GM18873 (cell line): ENCODE measurements around the gene GPC6.
"Not testable (repeated sequence)": the region's sequence is repeated elsewhere in the genome, so short reads cannot be mapped to it uniquely, and the experiment has no call there.

Source experiments
- ATAC-seq: cut with Tn5 transposase; IDR thresholded peaks from one replicate; pipeline ENCODE4 v1.9.1; 2021; ENCODE audit warnings: mild to moderate bottlenecking, moderate library complexity, moderate number of reproducible peaks; ENCODE audit not compliant: unreplicated experiment, low FRiP score

The GPC6 gene

GRCh38 chr13:94342436-94343242 lies 1116.0 kb downstream of the GPC6 start:
- ATAC-seq: no peak

DNA sequence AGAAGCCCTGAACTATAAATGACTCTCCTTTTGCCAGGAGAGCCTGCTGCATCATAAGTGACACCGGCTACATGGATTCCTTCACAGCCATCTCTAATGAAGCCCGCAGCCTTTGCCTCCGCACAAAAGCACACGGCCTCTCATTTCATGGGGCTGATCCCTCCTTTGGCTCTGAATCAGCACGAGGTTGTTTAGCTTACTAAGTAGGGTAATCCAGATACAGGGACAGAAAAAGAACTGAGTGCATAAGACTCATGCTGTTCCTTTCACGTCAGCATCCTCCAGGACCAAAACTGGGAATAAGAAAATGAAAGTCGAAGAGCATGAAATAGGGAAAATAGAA lies 1116.6 kb downstream of the GPC6 start:
- no peak for ATAC-seq

DNA sequence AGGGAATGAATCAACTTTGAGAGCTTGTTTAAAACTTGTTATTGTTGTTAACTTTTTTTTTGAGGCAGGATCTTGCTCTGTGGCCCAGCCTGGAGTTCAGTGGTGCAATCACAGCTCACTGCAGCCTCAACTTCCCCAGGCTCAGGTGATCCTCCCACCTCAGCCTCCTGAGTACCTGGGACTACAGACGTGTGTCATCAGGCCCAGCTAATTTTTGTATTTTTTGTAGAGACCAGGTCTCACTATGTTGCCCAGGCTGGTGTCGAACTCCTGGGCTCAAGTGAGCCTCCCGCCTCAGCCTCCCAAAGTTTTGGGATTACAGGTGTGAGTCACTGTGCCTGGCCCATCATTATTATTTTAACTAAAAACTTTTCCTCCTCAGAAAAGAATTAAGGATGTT lies 1117.1 kb downstream of the GPC6 start:
- not testable (repeated sequence) for ATAC-seq

GRCh38 chr13:94344126-94344818 lies 1117.7 kb downstream of the GPC6 start:
- ATAC-seq: no peak

GRCh38 chr13:94345374-94346195 lies 1119.0 kb downstream of the GPC6 start:
- ATAC-seq: no peak

- no peak for ATAC-seq
Observed at GRCh38 chr13:94346261-94347019, 1119.8 kb downstream of the GPC6 start.

- ATAC-seq: no peak
Observed at GRCh38 chr13:94351292-94351990, 1124.8 kb downstream of the GPC6 start.

DNA sequence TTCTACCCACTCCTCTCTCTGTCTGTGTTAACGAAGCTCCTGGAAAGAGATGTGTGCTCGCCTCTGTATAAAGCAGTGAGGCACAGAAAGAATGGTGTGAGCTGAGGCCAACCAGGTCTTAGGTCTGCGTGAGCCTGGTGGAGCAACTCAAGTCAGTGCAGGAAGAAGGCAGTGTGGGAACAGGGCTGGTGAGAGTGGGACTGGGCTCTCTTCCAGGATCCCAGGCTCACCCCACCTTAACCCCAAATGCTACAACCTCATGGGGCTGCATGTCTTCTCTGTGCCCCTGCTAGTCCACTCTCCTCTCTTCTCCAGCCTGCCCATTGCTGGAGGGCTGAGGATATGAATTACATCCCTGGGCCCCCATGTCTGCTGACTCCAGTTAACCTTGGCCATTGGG lies 1125.5 kb downstream of the GPC6 start:
- ATAC-seq: no peak

DNA sequence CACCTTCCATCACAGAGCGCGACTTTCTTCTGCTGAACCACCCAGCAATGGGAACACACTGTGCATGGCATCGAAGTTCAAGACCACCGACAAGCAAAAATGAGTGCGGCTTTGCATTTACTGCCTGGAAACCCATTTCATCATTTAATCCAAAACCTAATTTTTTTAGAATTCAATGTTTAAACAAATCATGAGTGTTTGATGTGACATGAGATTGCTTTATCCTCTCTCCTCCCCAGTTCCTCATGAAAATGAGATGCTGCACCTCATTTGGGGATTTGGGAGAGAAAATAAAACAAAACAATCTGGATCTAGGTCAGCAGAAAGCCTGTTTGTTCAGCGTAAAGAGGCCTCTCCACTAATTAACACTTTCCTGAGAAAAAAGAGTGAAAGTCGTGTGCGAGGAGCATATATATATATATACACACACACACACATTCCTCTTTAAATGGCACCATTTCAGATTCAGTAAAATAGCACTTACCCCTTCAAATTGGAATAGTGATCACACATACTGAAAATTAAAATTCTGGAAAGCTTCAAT lies 1126.6 kb downstream of the GPC6 start:
- no peak for ATAC-seq

GRCh38 chr13:94359875-94360274 lies 1133.3 kb downstream of the GPC6 start:
- no peak for ATAC-seq

- ATAC-seq: peak; percentile 89
Observed at GRCh38 chr13:94362411-94362909, 1135.9 kb downstream of the GPC6 start.

GRCh38 chr13:94366677-94367076 lies 1140.1 kb downstream of the GPC6 start:
- ATAC-seq: no peak

GRCh38 chr13:94369972-94370436 lies 1143.4 kb downstream of the GPC6 start:
- ATAC-seq: no peak

GRCh38 chr13:94371855-94372254 lies 1145.2 kb downstream of the GPC6 start:
- no peak for ATAC-seq

DNA sequence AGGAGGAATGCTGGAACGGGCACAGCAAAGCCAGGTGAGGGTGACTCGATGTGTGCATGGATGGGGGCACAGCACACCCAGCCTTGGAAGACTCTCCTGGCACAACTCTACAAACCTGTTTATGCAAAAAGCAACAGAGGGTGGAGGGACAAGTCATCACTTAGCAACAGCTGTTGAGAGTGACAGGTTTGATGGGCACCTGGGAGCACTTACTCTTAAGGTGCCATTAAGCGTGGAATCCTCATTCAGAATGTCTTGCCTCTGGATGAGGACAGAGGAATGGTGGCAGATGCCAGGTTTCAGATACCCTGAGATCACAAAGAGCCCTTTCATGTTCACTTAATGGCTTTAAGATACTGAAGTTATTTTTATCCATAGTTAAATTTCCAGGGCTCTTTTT lies 1155.9 kb downstream of the GPC6 start:
- ATAC-seq: no peak

- no peak for ATAC-seq
Observed at GRCh38 chr13:94382960-94383359, 1156.4 kb downstream of the GPC6 start.

GRCh38 chr13:94384231-94384905 lies 1157.8 kb downstream of the GPC6 start:
- no peak for ATAC-seq

- ATAC-seq: no peak
Observed at GRCh38 chr13:94387047-94387446, 1160.4 kb downstream of the GPC6 start.
